DMS53 (cell line): ENCODE results near the gene CDH6.
"Not testable (repeated sequence)": the region's sequence is repeated elsewhere in the genome, so short reads cannot be mapped to it uniquely, and the experiment has no call there.

Source experiments
- DNase-seq: peaks from one replicate; lab custom pipeline; 2025; lab: John Stamatoyannopoulos, UW

The CDH6 gene

DNA sequence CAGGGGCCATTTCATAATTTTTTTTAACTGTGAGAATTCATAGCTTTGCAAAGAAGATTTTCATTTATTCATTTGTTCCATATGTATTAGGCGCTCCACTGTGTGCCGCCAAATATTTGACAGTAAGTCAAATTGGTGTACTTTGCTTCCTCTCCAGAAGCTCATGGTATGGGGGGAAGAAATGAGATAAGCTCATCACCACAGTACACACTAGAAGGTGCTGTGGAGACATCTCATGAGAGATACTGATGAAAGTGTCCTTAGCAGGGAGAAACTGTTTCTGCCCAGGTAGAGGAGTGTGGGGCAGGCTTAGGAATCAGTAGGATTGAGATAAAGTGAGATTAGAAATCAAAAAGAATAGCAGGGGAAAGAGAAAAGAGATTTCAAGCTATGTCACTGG is 136.2 kb downstream of the CDH6 start:
- DNase-seq: no peak

DNA sequence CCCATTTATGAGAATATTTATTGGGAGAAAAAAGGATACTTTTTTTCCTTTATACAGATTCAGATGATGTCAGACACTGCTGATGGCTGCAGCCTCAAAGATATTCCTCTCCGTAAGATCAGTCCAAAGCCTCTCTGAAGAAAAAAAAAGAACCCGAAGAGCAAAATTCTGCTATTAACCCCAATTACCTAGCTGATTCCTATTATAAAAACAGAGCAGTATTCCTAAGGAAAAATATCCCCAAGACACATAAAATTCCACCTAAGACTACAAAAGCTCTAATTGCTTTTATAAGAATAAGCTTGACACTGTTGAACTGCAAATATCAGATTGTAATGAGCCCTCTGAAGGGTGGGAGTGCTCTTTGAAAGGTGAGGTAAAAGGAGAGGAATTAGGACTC is 138.7 kb downstream of the CDH6 start:
- DNase-seq: no peak

DNA sequence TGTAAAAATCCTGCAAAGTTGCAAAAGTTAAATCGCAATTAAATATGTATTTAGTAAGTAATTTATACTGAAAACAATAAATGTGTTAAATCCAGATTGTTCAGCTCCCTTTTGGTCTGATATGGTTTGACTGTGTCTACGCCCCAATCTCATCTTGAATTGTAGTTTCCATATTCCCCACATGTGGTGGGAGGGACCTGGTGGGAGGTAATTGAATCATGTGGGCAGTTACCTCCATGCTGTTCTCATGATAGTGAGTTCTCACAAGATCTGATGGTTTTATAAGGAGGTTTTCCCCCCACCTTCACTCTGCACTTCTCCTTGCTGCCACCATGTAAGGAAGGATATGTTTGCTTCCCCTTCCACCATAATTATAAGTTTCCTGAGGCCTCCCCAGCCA is 140.0 kb downstream of the CDH6 start:
- DNase-seq: no peak

DNA sequence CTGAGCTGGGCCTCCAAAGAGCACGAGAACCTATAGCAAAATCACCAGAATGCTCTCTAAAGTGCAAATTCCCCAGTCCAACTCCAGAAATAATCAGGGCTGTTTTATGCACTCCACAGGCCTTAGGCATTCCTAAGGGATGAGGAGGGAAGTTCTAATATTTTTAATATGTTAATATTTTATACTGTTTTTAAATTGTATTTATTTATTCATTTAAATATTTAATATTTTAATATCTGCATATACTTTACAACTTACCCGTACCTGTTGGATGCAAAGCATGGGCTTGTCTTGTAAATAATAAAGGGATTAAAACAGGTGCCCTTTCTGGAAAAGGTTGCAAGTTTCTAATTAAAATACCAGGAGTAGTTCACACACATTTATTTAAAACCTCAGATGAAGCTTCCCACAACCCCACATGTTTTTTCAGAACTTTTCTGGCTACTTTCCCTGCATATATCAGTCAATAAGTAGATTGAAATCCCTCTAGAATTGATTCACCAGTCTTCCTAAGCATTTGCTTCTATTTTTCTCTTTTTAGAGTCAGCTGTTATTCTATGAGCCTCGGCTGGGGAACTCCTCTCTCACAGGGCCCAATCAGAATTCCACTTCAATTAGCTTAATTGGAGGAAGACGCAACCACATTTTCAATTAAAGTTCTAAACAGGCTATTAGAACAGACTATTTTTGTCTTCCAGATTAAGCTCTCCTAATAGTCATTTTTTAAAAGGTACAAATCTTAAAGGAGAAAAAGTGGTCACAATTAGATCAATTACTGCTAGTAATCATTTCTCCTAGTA is 140.8 kb downstream of the CDH6 start:
- no peak for DNase-seq

DNA sequence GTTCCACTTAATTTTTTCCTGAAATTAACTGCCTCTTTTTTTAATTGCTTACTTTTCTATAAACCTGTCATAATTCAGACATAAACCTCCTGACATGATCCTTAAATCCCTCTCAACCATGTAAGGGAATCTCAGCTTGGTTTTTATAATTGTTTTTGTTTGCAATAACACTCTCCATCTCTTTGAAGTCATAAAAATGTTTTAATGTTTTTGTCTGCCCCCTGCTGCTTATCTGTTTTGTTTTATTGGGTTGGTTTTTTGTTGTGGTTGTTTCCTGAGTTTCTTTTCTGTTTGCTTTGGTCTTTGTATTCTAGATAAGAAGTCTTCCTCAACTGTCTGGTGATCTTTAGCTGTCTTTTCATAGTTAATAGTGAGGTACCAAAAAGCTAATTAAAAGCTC is 142.0 kb downstream of the CDH6 start:
- DNase-seq: no peak

DNA sequence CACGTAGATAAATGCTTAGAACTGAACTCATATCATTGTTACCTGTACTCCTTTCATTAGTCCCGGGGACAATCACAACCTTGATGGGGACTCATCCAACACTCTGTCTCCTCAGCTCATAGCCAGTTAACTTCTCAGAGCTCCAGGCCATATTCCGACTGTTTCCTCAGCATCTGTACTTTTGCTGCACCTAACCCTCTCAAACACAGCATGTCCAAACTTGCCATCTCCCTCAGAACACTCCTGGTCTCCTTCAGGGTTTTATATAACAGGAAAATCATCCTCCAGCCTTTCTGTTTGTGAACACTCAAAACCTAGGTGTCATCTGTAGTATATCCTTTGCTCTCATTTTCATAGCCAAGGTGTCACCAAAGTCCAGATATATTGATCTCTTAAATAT is 150.5 kb downstream of the CDH6 start:
- no peak for DNase-seq

DNA sequence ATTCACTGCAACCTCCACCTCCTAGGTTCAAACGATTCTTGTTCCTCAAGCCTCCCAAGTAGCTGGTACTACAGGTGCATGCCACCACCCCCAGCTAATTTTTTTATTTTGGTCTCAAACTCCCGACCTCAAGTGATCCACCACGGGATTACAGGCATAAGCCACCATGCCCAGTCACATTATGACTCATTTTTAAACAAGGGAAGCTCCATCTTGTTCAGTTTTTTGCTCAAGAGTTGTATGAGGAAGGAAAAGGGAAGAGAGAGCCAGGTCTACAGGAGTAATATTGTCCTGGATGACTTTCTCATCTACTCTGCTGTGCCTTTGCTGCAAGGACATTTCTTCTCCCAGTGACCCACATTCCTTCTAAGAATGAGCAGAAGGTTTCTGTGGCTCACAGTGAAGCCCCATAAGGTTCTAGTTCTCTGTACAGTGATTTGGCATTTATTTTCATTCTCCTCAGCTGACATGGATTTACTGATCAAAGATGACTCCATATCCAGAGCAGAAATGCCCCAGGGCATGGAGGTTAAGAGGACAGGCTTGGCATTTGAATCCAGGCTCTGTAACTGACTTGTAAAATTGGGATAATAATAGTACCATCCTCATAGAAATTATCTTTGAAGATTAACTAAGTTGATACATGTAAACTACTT is 153.5 kb downstream of the CDH6 start:
- no peak for DNase-seq

DNA sequence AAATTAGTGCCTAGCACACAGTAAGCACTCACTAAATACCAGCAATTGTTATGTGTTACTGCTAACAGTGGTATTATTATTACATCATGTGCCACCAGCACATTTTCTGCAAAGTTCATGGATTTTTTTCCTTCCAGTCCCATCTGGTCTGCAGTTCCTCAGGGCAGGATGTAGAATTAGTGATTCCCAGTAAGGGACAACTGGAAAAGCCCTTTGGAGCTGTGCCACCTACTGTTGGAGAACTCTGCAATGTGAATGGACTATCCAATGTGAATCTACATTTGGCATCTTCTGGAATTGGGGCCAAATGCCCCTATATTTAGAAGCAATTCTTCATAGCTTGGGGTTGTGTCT is 154.0 kb downstream of the CDH6 start:
- DNase-seq: no peak

DNA sequence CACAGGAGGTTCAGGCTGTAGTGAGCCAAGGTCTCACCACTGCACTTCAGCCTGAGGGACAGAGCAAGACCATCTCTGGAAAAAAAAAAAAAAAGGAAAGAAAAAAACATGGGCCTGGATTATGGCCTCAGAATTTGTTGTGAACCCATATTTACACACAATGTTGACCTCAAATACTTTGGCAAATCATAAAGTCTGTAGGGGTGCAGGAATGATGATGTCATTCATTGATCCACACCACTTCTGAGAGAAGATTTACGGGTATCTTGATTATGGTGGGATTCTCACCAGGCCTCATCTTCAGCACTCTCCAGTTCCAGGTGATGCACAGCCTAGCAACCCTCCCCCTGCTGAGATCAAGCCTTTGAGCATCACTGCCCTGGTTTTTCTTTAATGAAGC is 156.9 kb downstream of the CDH6 start:
- DNase-seq: no peak

DNA sequence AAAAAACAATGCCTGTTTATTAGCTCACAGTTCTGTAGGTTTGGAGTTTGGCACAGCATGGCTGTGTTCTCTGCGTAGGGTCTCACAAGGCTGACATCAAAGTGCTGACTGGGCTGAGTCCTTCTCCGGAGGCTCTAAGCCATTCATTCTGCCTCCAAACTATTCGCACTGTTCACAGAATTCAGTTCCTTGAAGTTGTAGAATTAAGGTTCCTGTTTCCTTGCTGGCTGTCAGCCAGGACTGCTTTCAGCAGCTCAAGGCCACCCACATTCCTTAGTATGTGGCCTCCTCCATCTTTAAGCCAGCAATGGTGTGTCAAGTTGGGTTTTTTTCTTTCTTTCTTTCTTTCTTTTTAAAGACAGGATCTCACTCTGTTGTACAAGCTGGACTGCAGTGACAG is 161.9 kb downstream of the CDH6 start:
- DNase-seq: no peak

DNA sequence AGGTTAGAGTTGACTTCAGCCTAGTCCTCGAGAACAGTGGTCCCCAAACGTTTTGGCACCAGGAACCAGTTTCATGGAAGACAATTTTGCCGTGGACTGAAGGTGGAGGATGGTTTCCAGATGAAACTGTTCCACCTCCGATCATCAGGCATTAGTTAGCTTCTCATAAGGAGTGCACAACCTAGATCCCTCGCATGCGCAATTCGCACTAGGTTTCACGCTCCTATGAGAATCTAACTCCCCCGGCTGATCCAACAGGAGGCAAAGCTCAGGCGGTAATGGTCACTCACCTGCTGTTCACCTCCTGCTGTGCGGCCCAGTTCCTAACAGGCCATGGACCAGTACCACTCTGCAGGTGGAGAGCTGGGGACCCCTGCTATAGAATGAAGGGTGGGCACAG is 163.6 kb downstream of the CDH6 start:
- no peak for DNase-seq

DNA sequence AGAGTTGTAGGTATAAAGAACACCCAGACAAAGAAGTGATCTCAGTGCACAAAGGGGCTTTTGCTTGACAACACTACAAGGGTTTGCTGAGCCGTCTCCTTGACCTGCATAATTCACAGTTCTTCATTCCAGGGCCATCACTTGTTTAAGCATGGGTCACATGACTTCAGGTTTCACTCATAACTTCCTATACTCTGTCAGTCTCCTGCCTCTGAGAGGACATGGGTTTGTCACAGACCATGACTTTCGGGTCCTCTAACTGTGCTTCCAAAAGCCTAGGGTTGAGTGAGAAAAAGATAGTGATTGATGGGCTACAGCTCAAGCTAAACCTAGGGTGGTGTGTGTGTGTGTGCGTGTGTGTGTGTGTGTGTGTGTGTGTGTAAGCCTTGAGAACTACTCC is 166.4 kb downstream of the CDH6 start:
- no peak for DNase-seq

DNA sequence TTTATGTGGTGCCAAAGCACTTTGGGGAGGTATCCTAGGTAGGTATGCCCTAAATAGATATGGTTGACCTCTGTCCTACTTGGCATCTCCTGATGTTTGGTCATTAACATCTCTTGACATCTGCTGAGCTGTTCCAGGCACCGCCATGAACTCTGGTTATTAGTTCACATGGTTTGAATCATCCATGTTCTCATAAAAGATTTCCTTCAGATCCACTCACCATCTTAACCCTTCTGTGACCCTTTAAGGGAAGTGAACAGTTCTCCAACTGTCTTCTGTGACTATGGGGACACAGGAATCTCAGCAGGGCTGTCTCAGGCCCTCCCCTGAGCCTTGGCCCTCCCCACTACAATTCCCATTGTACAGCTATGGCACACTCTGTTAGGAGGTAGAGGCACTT is 167.7 kb downstream of the CDH6 start:
- DNase-seq: no peak

DNA sequence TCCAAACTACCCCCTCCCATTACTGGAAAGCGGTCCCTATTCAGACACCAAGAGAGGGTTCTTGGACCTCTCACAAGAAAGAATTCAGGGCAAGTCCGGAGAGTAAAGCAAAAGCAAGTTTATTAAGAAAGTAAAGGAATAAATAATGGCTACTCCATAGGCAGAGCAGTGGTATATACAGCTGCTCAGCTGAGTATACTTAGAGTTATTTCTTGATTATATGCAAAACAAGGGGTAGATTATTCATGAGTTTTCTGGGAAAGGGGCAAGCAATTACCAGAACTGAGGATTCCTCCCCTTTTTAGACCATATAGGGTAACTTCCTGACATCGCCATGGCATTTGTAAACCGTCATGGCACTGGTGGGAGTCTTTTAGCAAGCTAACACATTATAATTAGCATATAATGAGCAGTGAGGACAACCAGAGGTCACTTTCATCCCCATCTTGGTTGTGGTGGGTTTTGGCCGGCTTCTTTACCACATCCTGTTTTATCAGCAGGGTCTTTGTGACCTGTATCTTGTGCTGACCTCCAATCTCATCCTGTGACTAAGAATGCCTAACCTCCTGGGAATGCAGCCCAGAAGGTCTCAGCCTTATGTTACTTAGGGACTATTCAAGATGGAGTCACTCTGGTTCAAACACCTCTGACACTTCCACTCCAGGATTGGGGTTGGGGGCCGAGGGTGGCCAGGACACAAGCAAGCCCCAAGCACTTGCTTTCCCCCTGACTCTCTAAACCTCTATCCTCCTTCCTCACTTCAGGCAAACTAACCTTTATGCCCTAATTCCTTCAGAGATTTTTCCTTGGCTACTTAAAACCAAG is 168.4 kb downstream of the CDH6 start:
- DNase-seq: not testable (repeated sequence)

DNA sequence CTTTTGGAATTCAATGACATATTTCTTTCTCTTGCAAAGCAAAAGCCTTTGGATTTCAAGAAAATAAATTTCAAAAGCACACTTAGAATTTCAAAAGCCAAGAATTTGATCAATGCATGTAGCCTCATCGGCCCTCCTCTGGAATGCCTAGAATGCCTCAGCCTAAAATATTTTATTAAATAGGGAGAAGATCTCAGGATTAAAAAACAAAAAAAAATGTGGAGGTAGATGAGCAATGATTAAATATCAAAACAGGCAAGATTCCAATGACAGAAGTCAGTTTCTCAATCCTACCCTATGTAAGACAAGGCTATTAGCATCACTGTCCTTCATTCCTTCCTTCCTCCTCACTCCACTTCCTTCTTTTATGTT is 169.0 kb downstream of the CDH6 start:
- DNase-seq: no peak

DNA sequence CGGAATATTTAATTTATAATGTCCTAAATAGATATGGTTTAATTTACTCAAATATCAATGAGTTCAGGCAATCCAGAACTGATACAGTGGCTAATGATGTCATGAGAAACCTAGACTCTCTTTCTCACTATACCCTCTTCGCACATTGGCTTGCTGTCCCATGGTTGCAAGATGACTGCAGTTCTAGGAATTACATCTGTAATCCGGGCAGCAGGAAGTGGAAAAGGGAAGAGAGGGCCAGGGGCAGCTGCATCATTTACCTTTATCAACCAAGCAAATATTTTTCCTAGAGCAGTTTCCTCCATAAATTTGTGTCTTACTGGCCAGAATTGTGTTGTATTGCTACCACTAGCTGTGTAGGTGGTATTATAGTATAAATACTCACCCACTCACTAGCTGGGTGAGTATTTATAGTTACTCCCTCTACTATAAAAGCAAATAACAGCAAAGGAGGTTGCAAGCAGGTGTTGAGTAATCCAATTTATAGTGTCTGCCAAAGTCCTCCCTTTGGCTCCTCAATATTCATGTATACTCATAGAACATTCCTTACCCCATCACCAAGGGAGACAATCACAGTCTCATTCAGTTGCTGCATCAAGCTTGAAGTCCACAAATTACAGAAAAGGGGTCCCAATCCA is 169.6 kb downstream of the CDH6 start:
- DNase-seq: peak; percentile 4

DNA sequence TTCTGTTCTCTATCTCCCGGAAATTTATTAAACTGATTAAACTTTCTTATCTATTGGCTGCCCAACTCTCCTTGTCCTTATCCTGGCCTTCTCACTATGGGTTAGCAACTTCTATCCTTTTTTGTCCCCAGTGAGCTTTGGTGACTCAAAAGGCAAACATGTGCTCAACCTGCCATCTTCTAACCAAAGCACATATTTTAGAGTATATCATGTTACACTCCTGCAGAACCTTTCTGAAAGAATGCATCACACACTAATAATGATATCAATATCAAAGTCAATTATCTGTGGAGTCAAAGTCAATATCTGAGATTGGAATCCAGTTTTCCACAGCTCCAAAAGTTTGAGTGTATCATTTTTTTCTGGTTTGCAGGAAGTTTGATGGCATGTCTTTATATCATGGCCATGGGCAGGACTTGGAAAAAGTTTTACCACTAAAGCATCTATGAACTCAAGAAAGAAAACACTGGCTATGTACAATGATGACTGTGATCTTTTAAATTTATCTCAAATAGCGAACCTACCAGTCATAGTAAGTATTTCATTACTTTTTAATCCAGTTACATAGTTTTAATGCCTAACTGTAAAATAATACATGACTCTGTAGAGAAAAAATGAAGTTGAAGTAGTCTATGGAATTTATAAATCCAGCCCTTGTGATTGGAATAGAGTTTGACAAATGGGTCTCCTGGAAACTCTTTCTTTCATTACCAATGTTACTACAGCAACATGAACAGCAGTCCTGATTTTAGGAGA is 171.6 kb downstream of the CDH6 start:
- DNase-seq: no peak

DNA sequence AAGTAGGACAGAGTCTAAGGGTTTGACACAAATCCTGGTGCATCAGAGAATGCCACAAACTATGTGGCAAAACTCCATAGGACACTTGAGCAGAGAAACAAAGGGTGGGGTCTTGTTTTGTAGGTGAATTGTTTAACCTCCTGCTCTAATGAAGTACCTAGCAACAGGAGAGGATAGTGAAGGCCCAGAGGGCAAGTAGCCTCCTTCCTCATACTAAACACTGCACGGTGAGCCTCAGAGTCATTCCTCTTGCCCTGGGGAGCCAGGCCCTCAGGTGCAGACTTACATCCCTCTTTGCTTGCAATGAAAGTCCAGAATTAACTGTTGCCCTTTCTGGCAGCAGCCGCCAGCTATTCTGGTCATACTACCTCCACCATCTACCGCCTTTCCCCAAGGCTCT is 172.3 kb downstream of the CDH6 start:
- no peak for DNase-seq

DNA sequence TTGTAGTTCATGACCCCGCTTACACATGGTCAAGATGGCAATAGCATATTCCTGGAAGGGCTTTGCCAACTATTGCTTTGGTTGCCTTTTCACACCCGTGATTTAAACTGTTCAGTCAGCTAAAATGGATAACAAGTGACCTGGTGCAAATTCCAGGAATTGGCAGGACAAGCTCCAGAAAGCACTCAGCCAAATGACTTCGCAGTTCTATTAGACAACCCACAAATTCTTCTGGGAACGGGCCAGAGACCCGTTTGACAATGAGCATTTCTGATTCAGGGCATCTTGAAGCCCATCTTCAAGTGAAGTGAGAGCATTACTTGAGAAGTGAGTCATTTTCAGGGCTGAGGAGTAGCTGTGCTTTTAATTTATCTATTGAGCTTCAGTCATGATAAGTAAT is 173.5 kb downstream of the CDH6 start:
- no peak for DNase-seq

DNA sequence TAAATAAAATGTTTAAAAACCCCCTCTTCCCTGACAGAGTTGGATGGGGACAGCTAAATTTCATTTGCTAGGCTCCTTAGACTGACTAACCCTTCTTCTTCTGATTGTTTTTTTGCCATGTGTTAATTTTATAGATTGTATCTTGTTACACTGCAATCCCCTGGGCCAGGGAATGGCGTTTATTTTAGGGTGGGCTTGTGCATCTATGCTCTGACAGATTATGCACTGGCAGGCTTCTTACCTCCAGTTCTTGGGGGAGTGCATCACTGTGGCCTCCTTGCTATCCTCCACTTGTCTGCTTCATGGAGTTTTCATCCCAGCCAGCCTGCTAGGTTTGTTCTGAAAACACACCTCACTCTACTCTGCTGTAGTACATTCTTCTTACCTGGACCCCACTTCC is 178.6 kb downstream of the CDH6 start:
- no peak for DNase-seq

DNA sequence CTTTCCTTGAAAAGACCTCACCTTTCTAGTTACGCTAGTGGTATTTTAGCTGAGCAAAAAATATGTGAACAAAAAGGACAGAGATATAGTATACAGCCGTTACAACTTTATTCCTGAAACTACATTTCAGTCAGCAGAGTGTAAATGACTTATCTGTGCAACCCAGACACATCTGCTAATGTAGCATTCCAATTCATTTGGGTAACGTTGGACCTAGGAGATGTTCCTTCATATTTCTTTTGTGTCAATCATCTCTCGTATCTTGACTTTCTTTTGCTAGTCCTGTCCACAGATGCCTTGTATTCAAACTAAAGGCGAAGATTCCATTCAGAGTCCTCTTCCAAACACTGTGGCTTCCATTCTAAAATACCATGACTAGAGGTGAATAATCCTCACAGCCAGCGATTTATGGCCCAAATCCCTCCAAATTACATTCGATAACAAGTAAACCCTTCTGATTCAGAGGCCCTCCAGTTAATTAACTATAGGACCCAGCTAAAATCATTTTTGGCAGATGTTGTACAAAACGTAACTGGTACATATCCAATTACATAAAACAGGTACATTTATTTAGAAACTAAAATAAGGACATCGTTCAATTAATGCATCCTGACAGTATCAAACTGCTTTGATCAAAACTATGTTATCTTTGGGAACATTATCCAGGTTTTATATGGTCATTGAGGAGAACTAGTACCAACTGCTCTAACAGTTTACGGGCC is 182.7 kb downstream of the CDH6 start:
- DNase-seq: no peak
